Fibroblast of peridontal ligament (primary cell): ENCODE results near the gene DPH6.
"Not testable (repeated sequence)": the region's sequence is repeated elsewhere in the genome, so short reads cannot be mapped to it uniquely, and the experiment has no call there.

Source experiments
- DNase-seq: peaks from one replicate; pipeline ENCODE4 v3.0.0-alpha.2; 2010; ENCODE audit errors: extremely low read depth

The DPH6 gene, protein sequence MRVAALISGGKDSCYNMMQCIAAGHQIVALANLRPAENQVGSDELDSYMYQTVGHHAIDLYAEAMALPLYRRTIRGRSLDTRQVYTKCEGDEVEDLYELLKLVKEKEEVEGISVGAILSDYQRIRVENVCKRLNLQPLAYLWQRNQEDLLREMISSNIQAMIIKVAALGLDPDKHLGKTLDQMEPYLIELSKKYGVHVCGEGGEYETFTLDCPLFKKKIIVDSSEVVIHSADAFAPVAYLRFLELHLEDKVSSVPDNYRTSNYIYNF

DNA sequence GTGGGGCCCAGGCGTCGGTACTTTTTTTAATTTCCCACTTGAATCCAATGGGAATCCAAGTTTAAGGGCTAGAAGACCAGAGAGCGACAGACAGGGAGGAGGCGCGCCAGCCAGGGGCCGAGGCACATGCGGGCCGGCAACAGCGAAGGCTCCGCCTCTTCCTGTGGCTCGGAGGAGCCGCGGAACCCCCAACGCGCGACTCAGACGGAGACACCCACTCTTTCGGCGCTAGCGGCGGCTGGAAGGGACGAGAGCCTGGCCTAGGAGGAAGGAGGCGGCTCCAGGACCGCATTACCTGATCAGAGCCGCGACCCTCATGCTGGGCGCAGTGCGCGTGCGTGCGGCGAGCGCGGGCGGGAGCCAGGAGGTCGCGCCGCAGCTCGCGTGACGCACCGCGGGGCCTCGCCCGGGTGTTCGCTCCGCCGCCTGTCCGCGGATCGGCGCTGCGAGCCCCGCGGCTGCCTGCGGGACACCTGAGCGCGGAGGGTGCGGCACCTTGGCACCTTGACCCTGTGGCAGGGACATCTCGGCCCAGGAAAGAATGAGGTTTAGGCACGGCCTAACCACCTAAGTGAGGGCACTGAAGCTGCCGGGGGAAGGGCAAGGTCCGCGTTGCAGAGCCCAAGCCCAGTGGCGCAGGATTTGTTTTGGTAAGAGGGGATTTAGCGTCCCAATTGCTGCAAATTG lies at the start of gene DPH6:
Gene DPH6, minus strand, starts transcription at position 342 of the 687 bp plus-strand sequence. Its CDS starts 24 bp downstream, at position 318.
- peak; percentile 76 for DNase-seq

DNA sequence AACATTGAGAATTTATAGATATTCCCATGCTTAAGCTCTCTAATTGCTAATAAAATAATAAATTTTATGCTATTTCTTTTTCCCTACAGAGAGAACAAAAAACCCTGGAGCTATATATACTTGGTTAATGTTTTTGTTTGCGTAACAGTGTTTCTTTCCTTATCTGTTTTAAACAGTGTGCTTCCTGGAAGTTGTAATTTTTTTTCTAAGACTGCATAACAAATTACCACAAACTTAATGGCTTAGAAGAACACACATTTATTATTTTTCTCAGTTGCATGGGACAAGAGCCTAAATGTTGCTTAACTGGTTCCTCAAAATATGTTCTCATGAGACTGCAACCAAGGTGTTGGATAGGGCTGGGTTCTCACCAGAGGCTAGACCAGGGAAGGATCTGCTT lies 49.7 kb upstream of the DPH6 start:
- no peak for DNase-seq

DNA sequence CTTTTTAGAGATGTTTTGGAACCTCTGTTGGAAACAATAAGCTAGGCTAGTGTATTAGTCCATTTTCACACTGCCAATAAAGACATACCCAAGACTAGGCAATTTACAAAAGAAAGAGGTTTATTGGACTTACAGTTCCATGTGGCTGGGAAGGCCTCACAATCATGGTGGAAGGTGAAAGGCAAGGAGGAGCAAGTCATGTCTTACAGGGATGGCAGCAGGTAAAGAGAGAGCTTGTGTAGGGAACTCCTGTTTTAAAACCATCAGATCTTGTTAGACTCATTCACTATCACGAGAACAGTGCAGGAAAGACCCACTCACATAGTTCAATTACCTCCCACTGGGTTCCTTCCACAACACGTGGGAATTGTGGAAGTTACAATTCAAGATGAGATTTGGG lies 46.0 kb upstream of the DPH6 start:
- not testable (repeated sequence) for DNase-seq

DNA sequence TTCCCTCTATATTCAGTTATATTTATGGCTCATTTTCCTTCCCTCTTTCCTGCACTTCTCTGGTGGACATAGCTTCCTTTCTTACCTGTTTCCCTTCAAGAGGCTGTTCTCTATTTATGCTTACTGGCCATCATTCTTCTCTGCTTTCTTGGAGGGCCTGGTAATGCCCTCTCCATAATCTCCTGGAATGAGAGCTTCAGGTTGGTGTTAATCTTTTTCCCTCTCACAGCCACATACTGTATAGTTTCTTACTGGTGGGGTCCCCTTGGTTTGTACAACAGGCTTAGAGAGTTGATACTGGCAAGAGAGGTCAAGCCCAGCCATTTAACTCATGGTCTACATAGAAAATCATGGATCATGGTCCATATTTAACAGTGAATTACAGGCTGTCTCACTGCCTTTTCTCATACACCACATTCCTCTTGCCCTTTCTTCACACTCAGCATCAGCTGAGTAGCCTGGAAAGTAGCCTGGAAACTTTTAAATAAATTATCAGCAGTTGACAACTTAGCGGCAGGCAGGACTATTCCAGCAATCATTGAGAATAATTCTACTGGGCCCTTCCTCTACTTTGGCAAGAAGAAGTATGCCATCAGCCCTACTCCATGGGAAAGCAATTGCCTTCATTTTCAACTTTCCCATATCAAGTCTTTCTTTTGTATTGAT lies 38.0 kb upstream of the DPH6 start:
- DNase-seq: no peak

DNA sequence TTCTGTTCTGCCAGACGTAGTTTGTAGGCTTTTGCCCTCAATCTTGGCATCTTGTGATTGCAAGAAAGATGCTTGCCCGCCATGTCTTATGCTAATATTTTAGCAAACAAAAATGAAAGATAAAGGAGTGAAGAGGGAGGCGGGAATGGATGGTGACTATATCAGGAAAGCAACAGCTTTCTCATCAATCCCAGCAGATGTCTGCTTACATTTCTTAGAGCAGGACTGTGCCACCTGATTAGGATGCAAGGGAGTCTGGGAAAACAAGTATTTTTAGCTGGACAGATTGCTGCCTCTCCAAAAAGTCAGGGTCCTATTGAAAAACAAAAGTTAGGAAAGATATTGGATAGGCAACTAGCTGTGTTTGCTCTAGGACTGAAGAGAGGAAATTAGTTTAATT lies 34.6 kb upstream of the DPH6 start:
- no peak for DNase-seq

DNA sequence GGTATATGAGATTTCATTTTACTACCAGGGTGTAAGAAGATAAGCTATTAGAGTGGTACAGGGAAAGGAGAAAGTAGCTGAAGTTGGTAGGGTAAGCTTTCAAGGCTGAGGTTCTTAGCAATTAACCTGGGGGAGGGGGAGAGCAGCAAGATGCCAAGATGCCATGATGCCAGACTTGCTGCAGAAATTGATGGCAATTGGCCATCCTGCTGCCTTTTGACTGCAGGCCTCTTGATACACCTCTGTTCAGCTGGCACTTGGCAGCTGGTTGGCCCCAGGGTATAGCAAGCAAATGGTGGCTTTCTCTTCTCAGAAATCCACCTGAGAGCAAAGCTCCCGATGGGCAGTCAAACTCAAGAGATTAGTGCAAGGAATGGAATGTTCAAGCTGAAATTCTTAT lies 21.4 kb upstream of the DPH6 start:
- DNase-seq: no peak

DNA sequence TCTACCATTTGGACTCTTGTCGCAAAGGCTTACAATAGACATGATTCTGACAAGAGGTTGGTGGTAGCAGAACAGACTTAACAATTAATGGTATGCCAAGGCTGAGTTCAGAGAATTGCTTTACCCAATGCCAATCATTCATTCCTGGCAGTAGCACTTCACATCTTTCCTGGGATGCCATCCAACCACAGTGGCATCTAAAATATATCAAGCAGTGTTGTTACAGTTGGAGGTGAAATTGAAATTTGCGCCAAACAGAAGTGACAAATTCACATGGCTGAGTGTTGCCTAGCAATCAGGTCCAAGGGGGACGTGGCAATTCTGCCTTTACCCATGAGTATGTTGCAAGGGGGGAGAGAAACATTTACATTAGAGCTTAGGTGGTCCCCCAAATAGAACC lies 21.0 kb upstream of the DPH6 start:
- DNase-seq: no peak

DNA sequence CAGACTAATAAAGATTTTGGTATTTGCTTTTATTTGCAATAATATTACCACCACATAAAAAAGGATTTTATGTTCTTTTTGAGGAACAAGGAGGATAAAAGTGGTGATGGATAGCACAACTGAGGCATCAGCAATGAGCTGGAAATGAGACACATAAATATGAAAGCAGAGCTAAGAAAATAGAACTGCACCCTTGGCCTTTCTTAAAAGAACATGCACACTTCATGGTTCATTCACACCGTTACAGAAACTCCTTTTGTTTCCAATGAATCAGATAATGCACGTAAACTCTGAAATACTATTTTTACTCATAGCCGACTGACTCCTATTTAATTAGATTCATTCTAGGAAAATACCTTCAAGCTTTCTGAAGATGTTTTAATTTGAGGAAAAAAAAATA lies 19.9 kb upstream of the DPH6 start:
- no peak for DNase-seq

DNA sequence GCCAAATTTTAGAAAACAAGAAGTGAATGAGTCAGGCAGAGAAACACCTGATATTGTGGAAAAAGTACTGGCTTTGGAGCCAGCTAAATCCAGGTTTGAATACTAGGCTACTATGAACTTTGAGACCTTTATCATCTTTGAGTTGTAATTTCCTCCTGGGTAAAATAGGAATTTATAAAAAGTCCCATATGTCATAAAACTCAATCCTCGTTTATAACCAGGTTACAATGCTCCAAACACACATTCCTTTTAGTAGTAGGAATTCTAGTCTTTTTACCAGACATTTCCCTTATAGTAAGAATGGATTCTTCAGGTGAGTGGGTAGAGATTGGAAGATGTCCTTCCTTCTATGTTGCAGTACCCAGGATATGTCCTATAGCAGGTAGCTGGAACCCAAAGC lies 16.7 kb upstream of the DPH6 start:
- no peak for DNase-seq

DNA sequence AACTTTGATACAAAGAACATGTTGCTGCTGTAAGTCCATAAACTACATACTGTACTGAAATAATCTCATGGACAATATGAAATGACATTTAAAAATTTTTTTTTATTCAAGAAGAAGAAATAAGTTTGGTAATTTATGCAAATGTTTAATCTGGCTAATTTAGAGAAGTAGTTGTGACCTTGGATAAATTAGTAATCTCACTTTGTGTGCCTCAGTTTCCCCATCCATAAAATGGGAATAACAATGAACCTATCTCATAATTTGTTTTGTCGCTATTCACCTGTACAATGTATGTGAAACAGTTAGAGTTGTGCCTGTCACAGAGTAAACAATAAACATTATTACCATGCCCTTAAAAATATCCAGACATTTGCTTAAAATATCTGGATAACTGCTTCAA lies 15.3 kb upstream of the DPH6 start:
- DNase-seq: no peak

DNA sequence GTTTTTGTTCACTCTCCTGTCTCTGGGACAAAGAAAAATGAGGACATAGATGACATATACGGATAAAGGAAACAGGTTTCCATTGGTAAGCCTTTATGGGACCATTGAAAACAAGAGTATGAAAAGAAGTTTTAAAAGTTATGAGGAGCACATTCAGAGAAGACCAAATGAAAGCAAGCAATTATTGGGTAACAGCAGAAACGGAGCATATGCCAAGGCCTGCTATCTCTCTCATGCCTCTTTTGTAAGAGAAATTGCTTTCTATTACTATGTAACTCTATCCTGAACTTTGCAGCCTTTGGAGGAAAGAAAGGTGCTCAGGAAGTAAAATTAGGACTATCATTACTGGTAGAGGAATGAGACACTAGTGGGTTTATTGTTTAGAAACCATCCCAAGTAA lies 14.9 kb upstream of the DPH6 start:
- DNase-seq: peak; percentile 11

DNA sequence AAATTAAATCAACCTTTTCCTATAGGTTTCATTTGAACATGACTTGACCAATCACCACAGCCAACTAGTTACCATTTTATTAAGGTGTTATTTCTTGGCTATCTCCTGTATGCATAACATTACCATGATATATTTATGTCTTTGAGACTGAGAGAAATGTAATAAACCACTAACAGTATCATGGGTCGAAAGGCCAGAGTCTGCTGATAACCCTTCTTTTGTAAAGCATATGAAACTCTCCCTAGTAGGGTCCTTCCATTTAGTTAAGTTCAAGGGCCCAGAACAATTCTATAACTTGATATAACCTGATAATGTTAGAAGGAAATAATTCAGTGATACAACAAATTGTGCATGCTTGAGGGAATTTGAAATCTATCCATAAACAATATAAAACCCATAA lies 14.3 kb upstream of the DPH6 start:
- DNase-seq: no peak

DNA sequence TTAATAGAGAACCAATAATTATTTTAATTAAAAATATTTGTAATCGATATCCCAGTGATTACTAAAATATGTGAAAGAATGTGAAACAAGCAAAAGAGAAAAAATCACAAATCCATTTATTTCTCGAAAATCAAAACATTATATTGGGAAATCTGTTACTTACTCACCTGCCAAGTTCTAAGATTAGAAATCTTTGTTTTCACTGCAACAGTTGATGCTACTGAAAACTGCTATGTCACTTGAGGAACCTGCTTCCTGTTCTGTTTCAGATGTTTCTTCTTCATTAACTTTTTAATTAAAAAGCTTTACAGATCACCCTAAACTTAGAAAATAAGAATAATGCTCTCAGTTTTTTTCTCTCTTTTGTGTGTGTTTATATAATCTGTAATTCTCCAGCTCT lies 13.7 kb upstream of the DPH6 start:
- no peak for DNase-seq

DNA sequence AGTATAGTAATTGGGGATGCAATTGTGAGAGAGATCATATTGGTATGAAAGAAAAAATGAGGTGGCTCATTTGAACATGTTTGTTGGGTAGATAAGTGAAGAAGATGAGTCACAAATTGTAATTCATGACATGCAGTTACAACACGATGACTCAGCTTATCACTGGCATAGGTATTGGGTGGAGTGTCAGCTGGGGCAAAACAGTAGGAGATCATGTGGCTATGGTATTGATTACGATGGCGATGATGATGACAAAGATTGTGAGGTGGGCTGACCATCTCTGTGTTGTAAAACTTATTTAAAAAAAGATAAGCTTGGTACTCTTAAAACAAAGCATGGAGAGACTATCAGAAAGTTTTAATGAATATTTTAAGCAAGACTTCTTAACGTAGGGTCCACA lies 11.6 kb upstream of the DPH6 start:
- DNase-seq: peak; percentile 72

DNA sequence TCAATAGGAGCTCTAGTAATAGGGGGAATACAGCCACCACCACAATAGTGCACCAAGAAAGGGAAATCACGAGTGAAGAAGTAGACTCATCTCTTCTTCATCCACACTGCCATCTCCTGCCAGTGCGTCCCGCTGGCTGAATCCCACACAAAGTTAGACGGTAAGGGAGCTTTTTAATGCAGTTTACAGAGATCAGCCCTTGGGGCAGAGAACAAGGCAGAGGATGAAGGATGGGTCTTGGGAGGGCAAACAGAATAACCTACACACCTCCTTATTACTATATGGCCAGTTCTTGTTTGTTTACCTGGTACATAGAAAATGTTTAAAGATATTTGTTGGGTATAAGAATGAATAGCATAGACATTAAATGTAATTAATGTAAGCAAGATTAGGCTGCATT lies 11.0 kb upstream of the DPH6 start:
- DNase-seq: no peak

DNA sequence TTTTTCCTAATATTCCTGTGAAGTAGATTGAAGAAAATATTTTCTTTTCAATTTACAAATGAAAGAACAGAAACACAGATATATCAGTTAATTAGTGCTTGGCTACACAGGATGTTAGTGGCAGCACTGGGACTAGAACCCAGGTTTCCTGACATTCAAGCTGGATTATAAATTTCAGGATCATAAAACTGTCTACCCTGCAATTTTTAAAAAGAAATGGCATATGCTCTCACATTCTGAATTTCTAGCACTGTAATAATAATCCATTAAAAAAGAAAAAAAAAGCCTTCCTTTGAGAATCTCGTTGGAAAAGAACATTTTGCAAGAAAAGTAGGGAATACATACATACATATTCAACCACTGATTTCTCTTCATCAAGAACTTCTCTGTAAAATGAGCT lies 9.3 kb upstream of the DPH6 start:
- DNase-seq: no peak

DNA sequence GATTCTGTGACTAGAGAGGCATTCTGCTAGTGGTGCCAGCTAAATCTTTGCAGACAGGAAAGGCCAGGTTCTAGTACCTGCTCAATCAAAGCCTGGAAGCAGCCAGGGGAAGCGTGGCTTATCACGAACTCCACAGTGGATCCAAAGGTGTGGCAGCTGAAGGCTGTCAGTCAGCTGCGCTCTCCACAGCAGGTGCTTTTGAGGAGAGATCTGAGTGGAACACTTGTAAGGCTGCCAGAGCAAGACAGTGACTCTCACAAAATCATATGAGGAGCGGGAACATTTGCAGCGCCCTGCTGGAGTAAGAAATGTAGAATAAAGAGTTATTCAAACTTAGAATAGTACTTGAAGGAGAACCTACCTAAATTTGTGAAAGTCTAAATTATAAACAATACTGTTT lies 5.0 kb upstream of the DPH6 start:
- DNase-seq: no peak

DNA sequence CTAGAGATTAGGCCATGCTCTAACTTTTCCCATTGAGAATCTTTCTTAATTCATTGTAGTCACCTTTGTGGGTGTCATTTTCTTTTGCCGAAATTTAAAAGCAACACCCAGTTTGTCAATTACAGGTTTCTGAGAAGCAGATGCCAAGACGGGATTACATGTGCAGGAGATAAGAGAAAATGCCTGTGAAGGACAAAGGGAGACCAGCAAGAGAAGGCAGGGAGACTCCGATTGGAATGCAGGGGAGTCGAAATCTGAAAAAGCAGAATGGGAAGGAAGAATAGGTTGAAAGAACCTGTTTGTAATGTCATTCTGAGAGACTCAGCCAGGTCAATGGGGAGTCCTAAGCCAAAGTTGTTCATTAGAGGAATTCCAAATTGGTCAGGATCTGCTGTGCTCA lies 3.6 kb upstream of the DPH6 start:
- no peak for DNase-seq

DNA sequence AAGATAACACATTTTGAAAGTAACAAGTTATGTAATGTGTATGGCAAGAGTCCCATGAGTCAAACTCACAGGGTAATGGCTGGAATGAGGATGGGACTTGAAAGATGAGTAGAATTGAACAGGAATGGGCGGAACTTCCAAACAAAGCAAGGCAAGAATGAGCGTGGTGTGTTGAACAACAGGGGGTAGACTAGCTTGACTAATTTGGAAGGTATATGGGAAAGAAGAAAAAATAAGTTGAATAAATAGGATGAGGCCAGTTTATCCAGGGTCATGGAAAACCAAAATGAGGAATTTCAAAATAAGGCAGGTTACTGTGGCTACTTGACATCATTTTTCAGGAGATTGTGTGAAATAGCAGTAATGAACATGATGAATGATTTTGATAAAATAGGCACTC lies 2.5 kb upstream of the DPH6 start:
- DNase-seq: no peak

DNA sequence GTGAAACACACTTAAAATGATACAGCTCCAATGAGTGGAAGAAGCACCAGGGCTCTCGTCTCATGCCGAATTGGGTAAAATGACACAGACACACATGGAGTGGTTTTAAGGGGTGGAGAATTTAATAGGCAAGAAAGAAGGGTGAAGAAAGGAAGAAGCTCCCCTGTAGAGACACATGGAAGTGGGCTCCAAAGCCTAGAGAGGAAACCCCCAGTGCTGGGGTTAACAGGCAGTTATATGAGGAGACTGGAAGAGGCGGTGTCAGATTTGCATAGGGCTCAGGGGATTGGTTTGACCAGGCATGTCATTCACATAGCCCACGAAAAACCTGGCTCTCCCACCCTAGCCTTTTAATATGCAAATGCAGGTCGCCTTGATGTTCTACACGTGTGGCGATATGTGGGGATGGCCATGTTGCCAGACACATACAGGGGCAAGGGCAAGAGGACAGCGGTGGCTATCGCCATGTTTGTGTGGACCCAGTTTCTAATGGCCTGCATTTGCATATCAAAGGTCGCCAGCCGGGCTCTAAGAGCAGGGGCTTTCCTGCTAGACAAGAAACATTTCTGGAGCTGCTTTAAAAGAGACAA lies 1.9 kb upstream of the DPH6 start:
- DNase-seq: no peak

DNA sequence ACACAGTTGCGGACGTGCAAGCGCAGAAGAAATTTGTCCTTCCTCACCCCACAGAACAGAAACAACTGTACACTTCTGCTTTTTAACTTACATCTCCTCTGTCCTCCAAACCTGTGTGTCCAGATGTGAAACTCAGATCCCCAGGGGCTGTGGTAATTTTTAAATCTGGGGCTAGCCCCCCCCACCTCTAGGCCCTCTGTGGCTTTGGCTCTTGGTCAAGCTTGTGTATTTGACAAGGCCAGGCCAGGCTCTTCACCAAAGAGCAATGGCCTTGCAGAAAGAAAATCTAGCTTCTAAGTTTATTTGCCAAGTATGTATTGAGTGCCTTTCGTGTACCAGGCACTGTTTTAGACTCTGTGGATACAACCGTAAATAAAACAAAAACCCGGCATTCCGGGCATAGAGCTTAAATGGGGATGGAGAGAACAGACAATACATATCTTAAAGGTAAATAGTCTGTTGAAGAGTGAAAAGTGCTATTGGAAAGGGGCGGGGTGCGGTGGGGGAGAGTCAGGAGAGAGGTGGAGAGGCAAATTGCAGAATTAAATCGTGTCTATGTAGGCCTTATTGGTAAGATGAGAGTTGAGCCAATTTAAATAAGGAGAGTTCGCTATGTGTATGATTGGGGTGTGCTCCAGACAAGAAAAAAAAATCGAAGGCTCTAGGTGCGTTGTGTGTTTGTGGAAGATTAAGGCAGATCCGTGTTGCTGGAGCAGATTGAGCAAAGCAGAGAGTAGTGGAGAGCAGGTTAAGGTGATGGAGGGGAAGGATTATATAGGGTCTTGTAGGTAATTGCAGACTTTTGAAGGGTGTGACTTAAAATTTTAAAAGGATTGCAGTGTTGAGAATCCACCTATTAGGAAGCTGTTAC lies 781 bp upstream of the DPH6 start:
- no peak for DNase-seq

DNA sequence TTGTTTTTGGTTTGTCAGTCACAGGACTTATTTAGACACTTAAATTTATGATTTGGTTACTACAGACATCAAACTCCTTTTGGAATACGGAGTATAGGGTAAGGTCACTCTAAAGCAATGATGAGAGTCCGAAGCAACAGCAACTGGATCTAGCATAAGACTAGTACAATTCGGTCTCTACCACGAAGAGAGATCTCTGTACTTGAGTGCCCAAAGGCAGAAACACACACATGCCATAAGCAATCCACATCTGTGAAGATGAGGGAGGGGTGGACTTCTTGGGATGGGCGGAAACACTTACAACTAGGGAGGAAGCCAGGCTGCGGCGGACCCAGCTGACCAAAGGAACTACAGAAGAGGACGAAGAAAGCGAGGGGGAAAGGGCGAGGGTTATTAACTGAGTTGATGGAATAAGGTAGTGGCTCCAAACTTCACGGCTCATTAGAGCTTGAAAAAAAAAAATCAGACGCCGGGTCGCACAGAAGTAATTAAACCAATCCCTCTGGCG lies 595 bp downstream of the DPH6 start:
- DNase-seq: peak; percentile 72
